Measurements from ENCODE around the gene SNX7. TPM values are rescaled to one million over a fixed set of nuclear protein-coding genes. Genes with fewer than 3 reads are reported as not detected.

The SNX7 gene
- total and polyA plus RNA-seq, 9 of the 15 experiments (the other 6 are each of a cell fraction or from before 2014, with no cell fraction given), result 0.09 TPM; not detected in 8

- no peaks in the 10 kb centered on the region for H3K79me2 ChIP-seq (ENCODE audit: control insufficient read depth, insufficient read depth, low read length)
- FAIRE-seq, result no peak
- WGBS (ENCODE audit: insufficient coverage, low coverage, missing lambda C conversion rate), result 0% methylated on average over 5 of the region's 5 CpGs
Observed at GRCh38 chr1:98674075-98674781, 12.7 kb downstream of the SNX7 start.

More at GRCh38 chr1:98674075-98674781, 12.7 kb downstream of the SNX7 start:
- ChIA-PET CTCF (ENCODE audit: low intra/inter-chr PET ratio) (no interaction called here), POLR2A (no interaction called here)
- no peak overlapping the region for H2AFZ ChIP-seq (ENCODE audit: low read depth, low read length)
- TF ChIP-seq FOXP4 (CRISPR knock-in tag; IDR thresholded peaks at IDR 0.05; ENCODE audit: borderline replicate concordance) (no peak), ZNF239 (CRISPR knock-in tag; IDR thresholded peaks at IDR 0.05) (no peak), JUND (IDR thresholded peaks at IDR 0.05; ENCODE audit: borderline replicate concordance, low read depth, low read length) (no peak), JUND (tag; IDR thresholded peaks at IDR 0.05; ENCODE audit: borderline replicate concordance, low read depth, low read length) (no peak)
- no peak overlapping the region for H3K4me2 ChIP-seq (ENCODE audit: insufficient read depth, low read length)
- DNase-seq (ENCODE audit: extremely low read depth in 1 of 4, low spot score in 3 of 4) (no peak), ATAC-seq (no peak)
- in situ Hi-C loops (cut with MboI) (no loop called here), intact Hi-C loops (cut with micrococcal nuclease) (no loop called here)
- no peaks in the 10 kb centered on the region for H4K20me1 ChIP-seq (replicated peaks; ENCODE audit: control insufficient read depth, insufficient read depth, low read length)
- H3K27me3 ChIP-seq (ENCODE audit: control insufficient read depth in 2 of 2, insufficient read depth in 2 of 2, low read length in 2 of 2), result no peaks in the 10 kb centered on the region
- H3K4me1 ChIP-seq (replicated peaks in 1 of 2; ENCODE audit: control insufficient read depth in 2 of 2, insufficient read depth in 2 of 2, low read length in 2 of 2), result no peaks in the 10 kb centered on the region
- no peaks in the 10 kb centered on the region for H3K9me1 ChIP-seq (ENCODE audit: control insufficient read depth, insufficient read depth, low read length)
- H3K9ac ChIP-seq (ENCODE audit: insufficient read depth in 1 of 2, low read depth in 2 of 2, low read length in 2 of 2), result no peak overlapping the region
- no peak overlapping the region for H3K4me3 ChIP-seq
- H3K9me3 ChIP-seq (replicated peaks; ENCODE audit: control insufficient read depth, insufficient read depth, low read depth, low read length), result no peaks in the 10 kb centered on the region; the same call in 1 of the 2 replicates
- no TSS peak for BruUV-seq (replicated peaks)
- no peaks in the 10 kb centered on the region for H3K36me3 ChIP-seq (ENCODE audit: control insufficient read depth, insufficient read depth, low read length)
- no peak overlapping the region for H3K27ac ChIP-seq (ENCODE audit: extremely low read depth, low read depth, low read length)
